GM21360 (cell line): Measurements from ENCODE around the gene EWSR1.
"Not testable (repeated sequence)": the region's sequence is repeated elsewhere in the genome, so short reads cannot be mapped to it uniquely, and the experiment has no call there.

Experiments
- ATAC-seq: cut with Tn5 transposase; IDR thresholded peaks from one replicate; pipeline ENCODE4 v1.9.1; 2021; ENCODE audit warnings: mild to moderate bottlenecking, moderate library complexity; ENCODE audit not compliant: unreplicated experiment

EWSR1 gene

GRCh38 chr22:29247891-29248290, 20.2 kb upstream of the EWSR1 start:
- ATAC-seq, result not testable (repeated sequence)

GRCh38 chr22:29251265-29251664, 16.8 kb upstream of the EWSR1 start:
- ATAC-seq, result no peak

GRCh38 chr22:29251981-29252911, 15.8 kb upstream of the EWSR1 start:
- no peak for ATAC-seq

GRCh38 chr22:29253561-29254285, 14.3 kb upstream of the EWSR1 start:
- no peak for ATAC-seq

GRCh38 chr22:29254286-29254660, 13.8 kb upstream of the EWSR1 start:
- ATAC-seq, result no peak

GRCh38 chr22:29255064-29255621, 12.9 kb upstream of the EWSR1 start:
- ATAC-seq, result no peak

- ATAC-seq, result no peak
These were observed 11.3 kb upstream of the EWSR1 start for GRCh38 chr22:29256606-29257325.

GRCh38 chr22:29257751-29258181, 10.3 kb upstream of the EWSR1 start:
- no peak for ATAC-seq

GRCh38 chr22:29258407-29259252, 9.4 kb upstream of the EWSR1 start:
- ATAC-seq, result no peak

GRCh38 chr22:29259253-29259899, 8.7 kb upstream of the EWSR1 start:
- no peak for ATAC-seq

GRCh38 chr22:29260031-29260560, 8.0 kb upstream of the EWSR1 start:
- ATAC-seq, result no peak

- ATAC-seq, result no peak
These were observed 7.3 kb upstream of the EWSR1 start for GRCh38 chr22:29260601-29261315.

- no peak for ATAC-seq
These were observed 4.2 kb upstream of the EWSR1 start for GRCh38 chr22:29263791-29264276.

- no peak for ATAC-seq
These were observed 2.8 kb upstream of the EWSR1 start for GRCh38 chr22:29265305-29265704.

- ATAC-seq, result no peak
These were observed 2.1 kb upstream of the EWSR1 start for GRCh38 chr22:29265929-29266328.

GRCh38 chr22:29266564-29267461, 1.3 kb upstream of the EWSR1 start:
- ATAC-seq, result no peak

- ATAC-seq, result no peak
These were observed 608 bp upstream of the EWSR1 start for GRCh38 chr22:29267462-29267857.
